Measurements from ENCODE around the gene GALNT9.
"Not testable (repeated sequence)": the region's sequence is repeated elsewhere in the genome, so short reads cannot be mapped to it uniquely, and the experiment has no call there.

GALNT9 gene

DNA sequence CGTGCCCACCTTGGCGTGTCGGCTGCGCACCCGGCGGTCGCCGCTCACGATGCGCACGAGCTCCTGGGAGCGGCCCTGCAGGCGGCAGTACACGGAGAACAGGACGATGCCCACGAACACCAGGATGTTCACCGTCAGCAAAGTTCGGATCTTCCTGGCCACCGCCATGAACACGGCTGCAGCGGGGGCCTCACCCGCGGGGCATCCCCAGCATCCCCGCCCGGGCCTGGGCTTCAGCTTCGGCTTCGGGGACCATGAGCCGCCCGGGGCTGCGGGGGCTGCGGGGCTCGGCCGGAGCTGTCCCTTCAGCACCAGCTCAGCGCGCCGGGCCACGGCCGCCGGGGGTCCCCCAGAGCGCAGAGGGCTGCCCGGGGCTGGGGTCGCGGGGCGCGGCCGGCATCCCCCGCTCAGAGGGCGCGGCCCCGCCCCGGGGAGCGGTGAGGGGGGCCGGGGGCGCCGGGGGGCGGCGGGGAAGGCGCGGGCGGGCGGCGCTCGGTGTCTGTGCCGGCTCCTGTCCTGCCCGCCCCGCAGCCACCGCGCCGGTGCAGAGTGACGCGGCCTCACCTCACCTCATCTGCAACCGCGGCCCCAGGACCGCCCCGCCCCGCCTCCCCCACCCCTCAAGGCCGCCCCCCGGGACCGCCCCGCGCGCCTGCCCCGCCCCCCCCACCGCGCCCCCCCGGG, at the start of gene GALNT9:
Gene GALNT9, minus strand, starts transcription at position 554 of the 684 bp plus-strand sequence. Its CDS starts 386 bp downstream, at position 168.
- DNase-seq = peak; percentile 73

DNA sequence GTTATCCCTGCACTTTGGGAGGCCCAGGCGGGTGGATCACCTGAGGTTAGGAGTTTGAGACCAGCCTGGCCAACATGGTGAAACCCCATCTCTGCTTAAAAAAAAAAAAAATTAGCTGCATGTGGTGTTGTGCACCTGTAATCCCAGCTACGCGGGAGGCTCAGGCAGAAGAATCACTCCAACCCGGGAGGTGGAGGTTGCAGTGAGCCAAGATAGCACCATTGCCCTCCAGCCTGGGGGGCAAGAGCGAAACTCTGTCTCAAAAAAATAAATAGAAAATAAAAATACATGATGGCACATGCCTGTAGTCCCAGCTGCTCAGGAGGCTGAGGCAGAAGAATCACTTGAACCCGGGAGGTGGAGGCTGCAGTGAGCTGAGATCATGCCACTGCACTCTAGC, 49.7 kb upstream of the GALNT9 start:
- DNase-seq = not testable (repeated sequence)

DNA sequence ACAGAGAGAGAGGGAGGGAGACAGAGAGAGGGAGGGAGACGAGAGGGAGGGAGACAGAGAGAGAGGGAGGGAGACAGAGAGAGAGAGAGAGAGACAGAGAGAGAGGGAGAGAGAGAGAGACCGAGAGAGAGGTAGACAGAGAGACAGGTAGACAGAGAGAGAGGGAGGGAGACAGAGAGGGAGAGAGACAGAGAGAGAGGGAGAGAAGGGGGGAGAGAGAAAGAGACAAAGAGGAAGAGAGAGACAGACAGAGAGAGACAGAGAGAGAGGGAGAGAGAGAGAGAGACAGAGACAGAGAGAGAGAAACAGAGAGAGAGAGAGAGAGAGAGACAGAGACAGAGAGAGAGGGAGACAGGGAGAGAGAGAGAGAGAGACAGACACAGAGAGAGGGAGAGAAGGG, 47.8 kb upstream of the GALNT9 start:
- DNase-seq = no peak

DNA sequence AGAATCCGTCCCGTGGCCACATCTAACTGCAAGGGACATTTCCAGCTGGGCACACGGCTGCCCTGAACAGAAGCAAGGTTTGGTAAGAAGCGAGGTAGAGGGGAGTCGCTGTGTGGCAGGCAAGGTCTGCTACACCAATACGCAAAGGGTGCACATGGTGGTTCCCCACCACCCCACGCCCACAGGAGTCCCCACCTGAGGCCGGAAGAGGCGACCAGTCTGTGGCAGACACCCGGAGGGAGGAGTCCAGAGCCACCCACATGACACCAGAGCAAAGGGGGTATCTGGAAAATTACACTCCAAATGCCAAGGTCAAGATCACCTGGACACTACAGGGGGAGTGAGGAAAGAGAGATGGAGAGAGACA, 47.1 kb upstream of the GALNT9 start:
- no peak for DNase-seq

DNA sequence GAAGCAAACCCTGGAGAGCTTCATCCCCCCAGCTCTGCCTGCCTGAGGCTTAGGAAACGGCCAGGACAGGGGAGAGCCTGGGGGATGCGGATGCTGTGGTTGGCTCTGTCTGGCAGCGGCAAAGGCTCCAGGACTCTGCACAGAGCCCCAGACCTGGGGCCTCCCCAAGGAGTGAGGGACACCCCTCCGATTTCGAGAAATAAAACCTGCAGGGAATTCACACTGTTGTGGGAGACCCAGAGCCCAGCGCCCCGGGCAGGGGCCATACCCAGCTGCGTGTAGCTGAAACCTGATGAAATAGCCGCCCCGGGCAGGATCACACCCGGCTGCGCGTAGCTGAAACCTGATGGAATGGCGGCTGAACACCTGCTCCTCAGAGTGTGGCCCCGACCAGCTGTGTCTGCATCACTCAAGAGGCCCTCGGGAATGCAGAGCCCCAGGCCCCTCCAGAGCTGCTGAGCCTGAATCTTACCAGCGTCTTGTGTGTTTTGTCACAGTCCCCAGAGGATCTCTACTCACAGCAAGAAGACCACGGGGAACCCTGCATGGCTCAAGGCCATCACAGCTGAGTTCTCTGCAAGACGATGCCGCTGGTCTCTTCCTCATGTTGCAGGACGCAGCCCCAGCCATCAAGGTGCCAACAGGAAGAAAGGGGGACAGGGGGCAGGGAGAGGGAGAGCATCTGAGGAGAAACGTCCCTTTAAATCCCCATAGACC, 46.5 kb upstream of the GALNT9 start:
- DNase-seq = peak; percentile 57

DNA sequence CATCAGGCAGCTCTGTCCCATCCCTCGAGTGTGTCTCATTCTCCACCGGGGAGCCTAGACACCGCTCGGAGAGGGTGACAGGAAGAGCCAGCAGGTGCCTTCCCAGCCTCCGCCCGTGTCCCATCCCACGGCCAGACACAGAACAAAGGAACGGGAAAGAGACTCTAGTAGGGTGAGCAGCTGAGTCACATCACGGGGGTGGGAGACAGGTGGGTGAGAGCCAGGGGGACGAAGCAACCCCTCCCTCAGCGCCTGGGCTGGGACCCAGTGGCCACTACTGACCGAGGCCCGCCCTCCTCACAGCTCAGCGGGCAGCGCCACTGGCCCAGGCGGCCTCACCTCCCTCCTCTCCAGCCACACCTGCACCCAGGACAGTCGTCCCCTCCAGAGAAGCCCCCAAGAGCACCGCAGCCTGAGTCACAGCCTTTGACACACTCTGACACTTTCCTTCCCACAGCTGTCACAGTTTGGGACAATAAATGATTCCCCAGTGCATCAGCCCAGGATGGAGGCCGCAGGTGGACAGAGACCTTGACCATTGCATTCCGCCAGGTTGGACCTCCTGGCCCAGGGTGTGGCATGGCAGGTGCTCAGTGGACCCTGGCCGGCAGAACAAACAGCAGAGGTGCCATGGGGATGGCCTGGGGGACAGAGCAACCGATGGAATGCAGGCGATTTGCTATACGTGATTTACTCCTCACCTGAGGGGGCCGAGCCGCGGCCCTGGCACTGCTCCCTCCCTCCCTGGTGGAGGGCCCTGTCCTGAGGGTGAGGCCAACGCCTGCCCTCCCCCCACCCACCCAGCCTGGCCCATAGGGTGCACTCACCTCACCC, 45.4 kb upstream of the GALNT9 start:
- no peak for DNase-seq

DNA sequence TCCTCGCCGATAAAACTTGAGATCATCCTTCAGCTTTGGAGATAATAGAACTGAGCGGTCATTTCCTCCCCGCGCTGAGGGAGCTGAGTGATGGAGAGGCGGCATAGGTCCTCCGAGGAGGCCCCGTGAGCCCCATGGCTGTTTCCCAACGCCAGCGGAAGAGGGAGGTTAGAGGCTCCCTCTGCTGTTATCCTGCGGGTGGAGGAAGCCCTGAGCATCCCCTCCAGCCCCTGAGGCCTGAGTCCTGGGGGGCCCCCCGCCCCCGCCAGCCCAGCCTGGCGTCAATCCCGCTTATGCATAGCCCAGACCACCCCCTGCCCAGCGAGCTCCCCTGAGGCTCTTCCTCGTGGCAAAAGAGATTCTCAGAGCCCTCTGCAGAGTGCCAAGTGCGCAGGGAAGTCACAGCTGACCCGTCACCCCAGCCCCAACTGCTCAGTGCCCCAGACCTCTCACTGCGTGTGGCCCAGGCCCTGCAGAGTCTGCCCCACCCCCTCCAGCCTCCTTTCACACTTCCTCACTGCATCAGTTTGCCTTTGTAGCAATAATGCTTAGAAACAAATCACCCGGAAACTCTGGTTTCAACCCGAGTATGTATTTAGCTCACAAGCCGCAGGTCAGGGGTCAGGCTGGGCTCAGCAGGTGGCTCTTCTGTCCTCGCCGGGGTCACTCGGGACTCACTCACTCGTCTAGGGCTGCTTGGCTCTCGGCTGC, 44.7 kb upstream of the GALNT9 start:
- peak; percentile 48 for DNase-seq

DNA sequence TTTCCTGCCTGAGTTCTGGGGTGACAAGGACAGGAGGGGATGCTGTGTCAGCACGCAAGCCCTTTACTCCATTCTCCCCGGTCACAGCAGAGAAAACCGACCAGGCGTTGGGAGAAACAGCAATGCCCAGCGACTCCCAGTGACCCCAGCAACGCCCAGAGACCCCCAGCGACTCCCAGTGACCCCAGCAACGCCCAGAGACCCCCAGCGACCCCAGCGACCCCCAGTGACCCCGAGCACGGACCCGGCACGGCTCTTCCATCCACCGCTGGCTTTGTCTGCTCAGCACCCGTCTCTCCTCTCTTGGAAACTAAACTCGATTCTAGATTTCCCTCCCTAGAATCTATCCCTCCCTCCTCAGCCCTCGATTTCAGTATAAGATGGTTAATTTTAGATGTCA, 38.5 kb upstream of the GALNT9 start:
- DNase-seq = no peak

DNA sequence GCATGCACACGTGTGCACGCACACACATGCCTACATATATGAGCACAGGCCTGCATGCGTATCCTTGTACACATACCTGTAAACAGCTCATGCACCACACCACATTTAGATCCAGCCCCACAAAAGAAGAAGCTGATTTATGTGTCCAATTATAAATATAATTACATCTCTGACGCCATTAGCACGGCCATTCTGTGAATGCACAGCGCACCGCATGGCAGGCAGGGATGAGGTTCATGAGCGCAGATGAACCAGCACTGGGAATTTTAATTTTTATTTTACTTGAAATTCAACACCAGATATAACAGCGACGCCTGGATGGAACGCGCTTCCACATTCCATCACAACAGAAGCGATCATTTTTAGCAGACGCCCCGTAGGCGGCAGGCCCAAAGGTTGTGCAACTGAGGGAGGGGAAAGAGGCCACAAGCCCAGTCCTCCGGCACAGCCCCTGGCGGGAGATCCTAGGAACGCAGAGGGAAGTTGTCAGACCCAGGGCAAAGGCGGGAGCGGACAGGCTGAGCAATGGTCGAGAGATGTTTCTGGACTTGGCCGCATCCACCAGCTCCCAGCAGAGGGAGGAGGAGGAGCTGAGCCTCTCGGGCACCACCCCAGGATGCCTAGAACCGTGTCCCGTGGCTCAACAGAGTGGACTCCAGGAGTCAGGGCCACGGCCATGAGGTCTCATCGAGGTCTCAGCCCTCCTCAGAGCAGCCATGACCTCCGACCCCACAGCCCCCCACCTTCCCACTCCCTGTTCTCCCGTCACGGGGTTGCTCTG, 37.9 kb upstream of the GALNT9 start:
- no peak for DNase-seq

DNA sequence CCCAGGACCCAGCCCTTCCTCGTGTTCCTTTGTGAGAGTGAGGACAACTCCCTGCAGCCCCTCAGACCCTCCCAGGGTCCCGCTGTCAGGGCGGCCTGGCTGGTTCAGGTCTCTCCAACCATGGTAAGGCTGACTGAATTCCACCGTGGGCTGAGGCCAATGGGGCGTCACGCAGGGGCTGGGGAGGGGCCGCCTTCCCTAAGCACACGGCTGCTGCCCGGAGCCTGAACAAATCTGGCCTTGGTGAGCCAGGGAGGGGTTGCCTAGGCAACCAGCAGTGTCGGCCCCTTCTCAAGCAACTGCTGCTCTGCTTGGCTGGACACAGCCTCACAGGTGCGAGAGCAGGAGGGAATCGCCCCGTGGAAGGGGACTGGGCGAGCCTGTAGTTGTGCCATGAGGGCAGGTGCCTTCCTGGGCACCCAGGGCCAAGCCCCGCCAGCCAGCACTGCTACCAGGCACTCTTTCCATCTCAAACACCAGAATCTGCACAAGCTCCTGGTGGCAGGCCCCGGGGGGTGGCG, 37.0 kb upstream of the GALNT9 start:
- peak; percentile 83 for DNase-seq

DNA sequence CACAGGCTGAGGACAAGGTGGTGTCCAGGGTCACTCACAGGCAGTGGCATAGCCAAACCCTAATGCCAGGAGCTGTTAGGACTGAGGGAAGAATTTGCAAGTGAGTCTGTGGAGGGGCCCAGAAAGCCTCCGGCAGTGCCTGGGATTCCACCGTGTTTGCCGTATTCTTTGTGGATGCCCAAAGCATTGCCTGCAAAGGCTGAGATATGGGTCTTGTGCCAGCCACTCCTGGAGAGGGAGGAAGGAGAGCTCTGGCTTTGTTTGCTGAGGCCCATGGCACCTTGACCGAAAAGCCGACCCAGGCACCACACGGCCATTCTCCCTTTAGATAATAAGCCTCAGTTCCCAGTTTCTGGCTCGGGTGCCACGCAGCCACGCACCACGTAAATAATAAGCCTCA, 35.8 kb upstream of the GALNT9 start:
- no peak for DNase-seq

DNA sequence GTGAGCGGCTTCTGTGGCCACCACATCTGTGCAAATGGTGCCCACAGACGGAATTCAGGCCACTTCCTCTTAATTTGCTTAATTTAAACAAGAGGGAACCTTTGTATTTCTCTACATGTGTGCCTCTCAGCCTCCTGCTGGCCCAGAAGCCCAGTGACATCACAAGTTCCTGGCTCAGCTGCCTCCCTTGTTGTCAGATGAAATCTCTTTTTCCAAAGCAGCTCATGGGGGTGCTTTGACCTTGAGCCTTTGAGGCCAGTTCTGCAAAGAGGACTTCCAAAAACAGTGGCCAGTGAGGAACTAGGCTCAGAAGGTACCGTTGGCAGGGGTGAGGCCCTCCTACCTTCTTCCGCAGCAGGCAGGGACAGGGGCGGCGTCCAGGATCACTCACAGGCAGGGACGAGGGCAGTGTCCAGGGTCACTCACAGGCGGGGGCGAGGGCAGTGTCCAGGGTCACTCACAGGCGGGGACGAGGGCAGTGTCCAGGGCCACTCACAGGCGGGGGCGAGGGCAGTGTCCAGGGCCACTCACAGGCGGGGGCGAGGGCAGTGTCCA, 35.0 kb upstream of the GALNT9 start:
- DNase-seq = no peak

DNA sequence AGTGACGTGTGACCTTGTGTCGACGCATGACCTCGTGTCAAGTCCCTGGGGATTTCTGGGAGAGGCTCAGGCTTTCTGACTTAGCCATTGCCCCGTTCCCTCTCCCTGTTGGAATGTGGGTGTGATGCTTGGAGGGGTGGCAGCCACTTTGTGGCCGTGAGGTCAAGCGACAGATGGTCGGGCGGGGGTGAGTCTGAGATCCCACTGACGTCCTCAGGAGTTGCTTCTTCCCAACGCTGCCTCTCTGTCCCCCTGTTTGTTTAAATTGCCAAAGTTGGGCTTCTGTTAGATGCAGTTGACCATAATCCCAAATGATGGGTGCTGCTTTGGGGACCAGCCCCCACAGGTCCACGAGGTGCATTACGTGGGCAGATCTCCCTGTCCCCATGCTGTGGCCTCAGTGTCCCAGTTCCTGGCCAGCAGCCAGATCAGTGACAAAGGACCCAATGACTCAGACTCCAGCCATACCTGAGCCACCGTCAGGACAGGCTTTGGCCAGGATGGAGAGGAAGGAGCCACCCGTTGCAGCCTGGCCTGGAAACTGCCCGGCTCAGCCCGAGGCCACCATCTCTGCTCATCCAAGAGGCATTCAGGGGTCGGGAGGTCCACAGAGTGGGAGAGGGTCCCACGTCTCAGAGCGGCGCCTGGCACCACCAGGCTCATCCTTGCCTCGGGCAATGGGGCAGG, 34.4 kb upstream of the GALNT9 start:
- no peak for DNase-seq

DNA sequence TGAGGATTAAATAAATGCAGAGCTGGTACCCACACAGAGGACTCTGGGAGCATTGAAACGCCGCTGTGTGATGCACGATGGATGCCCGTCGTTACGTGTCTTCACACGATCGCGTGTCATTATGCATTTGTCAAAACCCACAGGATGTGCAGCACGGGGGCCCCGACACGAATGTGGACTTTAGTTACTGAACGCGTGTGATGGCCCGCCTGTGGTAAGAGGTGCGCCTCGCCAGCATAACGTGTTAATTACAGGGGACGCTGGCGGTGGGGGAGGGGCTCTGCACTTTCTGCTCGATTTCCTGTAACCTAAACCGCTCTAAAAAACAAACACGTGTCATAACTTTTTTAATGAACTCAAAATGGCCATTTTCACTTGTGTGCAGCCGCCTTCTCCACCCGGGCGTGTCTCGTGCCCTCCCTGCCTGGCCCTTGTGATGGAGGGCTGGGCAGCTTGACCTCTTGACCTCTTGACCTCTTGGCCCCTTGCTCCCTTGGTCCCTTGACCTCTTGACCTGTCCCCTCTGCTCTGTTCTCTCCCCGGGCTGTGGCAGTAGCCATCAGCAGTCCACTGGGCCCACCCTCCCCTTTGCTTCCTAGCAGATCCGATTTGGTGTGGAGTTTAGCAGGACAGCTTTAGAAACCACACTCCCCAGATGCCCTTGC, 33.7 kb upstream of the GALNT9 start:
- DNase-seq = no peak

DNA sequence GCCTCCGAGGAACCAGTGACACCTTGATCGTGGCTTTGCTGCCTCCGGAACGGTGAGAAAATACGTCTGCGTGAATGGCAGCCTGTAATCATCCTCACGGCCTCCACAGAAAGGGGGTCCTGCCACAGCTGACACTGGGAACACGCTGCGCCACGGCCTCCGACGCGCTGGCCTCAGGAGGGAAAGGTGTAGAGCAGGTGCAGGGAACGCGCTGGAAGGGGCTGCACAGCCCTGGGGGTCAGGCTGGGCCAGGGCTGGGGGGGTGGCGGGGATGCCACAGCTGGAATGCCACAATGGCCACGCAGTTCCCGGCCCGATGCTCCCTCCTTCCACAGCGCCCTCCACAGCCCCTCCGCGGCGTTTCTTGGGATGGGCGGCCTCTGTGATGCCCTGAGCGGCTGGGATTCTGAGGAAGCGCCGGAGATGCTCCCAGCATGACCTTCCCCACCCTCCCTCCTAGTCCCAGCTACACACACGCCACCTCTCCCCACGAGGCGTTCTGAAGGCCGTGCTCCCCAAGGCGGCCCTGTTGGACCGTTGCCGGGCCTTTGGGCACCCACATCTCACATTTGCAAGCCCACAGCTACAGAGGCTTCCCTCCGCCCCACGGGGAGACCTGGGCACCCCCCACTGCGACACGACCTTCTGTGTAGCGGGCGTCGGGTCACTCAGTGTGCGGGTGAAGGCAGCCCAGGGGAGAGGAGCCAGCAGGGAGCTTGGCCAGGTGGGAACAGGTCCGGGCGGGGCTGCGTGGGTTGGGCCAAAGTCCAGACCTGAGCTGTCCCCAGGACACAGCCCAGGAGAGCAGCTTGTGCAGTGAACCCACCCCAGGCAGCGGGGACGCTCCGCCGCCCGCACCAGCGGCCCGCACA, 31.8 kb upstream of the GALNT9 start:
- DNase-seq = no peak

DNA sequence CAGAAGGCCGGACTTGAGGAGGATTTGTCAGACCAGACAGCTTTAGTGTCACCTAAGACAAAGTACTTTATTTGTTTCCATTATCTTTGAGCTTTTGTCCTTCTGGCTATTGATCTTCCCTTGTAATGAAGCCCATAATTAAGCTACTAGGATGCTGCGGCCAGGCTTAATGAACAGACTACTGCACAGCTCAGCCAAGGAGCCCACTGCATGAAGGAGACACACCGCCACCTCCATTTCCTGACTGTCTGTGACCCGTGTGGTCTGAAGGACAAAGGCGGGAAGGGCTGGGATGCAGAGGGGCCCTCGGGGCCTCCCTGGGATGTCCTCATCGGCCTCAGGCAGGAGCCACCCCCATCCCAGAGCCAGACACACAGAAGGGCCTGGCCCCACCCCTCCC, 31.0 kb upstream of the GALNT9 start:
- no peak for DNase-seq

DNA sequence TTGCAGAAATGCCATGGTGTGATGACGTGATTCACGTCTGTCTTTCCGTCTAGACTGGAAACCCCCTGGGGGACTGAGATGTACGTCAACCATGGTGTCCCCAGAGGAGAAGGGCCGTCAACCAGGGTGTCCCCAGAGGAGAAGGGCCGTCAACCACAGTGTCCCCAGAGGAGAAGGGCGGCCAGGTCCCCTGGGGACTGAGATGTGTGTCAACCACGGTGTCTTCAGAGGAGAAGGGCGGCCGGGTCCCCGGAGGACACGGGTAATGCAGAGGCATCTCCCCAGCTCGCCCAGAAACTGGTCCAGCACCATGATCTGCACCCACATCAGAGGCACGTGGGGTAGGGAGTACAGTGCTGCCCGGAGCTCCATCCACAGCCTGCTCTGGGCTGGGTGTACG, 30.6 kb upstream of the GALNT9 start:
- no peak for DNase-seq

DNA sequence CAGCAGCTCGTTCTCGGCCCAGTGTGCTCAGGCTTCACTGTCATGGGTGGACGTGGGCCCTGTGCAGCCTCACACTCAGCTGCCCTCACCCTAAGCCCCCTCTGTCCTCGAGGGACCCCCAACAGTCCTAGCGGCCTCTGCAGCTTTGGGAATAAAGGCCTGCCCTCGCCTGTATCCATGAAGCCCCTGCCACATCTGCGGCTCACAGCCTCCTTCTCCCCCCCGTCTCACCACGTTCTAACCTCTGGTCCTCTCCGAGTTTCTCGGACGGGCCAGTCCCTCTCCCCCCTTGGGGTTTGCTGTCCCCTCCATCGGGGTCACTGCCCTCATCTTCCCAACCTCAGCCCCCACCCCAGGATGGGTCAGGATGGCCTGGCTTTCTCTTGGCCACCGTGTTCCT, 30.2 kb upstream of the GALNT9 start:
- no peak for DNase-seq
